HG02623 (cell line): ENCODE results near the gene PCSK5.

Experiments used
- ATAC-seq: cut with Tn5 transposase; IDR thresholded peaks from one replicate; pipeline ENCODE4 v1.9.1; 2021; ENCODE audit warnings: moderate library complexity; ENCODE audit not compliant: unreplicated experiment

Gene PCSK5

DNA sequence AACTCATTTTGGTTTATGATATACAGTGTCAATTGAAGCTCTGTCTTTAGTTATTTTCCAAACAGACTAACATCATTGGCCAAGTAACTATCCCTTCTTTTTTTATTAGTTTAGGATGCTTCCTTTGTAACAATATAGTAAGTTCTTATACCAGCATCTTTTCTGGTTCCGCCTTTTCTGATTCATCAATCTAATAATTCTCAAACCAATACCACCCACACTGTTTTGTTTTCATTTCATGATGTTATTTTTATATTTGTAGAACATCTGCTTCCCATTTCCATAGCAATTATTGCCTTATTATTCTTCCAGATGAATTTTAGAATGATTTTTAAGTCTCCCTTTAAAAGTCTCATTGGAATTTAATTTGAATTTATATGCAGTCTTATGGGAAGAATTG, 285.7 kb downstream of the PCSK5 start:
- no peak for ATAC-seq

DNA sequence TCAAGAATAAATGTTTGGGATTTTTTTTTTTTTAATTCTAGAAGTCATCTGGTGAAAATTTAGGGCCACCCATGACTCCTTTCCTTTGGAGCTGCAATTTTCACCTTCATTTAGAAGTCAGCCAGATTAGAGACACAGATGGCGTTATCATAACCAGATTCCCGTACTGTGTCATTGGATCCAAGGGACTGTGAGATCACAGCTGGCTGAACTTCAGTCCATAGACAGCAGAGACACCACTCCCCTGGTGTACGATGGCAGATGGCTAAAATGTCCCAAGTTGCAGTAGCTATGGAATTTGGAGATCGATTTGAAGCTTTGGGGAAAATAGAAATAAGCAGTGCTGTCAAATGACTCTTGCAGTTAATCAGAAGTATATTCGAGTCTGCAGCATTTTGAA, 287.5 kb downstream of the PCSK5 start:
- no peak for ATAC-seq

DNA sequence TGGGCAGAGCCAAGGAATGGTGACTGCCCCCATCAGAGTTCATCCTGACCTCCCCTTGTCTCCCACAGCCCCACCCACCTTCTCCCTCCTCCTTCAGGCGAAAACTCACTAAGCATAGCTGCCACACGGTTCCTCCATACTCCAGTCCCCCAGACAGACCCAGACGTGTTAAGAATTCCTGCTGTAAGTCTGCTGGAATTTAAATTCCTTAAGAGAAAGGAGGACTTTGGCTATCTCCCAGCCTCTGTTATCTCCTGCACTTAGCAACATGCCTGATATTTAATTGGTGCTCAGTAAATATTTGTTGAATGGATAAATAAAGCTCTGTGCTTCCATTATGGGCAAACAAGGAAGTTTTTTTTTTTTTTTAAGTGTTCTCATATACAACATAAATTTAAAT, 290.1 kb downstream of the PCSK5 start:
- ATAC-seq, result no peak

- no peak for ATAC-seq
Measured at GRCh38 chr9:76181020-76181641, 290.7 kb downstream of the PCSK5 start.

GRCh38 chr9:76181781-76182180, 291.3 kb downstream of the PCSK5 start:
- no peak for ATAC-seq

DNA sequence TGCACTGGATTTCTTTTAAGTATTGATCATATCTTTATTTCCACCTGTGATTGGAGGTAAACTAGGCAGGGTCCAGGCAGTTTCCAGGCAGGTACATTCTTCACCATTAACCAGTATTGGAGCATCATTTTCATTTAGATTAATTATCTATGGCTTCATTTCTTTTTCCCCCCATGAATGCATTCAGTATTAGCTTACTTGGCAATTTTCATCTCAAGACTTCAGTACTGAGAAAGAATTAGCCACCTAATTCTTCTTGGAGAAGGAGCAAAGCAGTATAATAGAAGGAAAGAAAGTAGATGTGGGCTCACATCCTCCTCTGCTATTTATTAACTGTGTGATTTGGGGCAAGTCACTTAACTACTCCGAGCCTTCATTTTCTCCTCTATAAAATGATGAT, 295.0 kb downstream of the PCSK5 start:
- no peak for ATAC-seq

DNA sequence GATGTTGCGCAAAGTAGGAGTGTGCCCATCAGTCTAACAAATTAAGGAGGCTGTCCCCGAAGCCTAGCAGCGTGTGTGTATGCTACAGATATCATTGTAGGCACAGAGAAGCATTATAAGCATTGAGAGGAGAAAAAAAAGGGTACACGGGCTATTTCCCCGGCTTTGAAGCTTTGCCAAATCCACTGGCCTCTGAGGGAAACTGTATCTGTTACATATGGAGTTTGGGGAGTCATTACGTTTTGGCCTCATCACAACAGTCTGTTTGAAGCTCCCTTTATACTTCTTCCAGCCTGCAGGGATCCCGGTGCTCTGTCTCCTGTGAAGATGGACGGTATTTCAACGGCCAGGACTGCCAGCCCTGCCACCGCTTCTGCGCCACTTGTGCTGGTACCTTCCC, 297.8 kb downstream of the PCSK5 start:
- no peak for ATAC-seq

DNA sequence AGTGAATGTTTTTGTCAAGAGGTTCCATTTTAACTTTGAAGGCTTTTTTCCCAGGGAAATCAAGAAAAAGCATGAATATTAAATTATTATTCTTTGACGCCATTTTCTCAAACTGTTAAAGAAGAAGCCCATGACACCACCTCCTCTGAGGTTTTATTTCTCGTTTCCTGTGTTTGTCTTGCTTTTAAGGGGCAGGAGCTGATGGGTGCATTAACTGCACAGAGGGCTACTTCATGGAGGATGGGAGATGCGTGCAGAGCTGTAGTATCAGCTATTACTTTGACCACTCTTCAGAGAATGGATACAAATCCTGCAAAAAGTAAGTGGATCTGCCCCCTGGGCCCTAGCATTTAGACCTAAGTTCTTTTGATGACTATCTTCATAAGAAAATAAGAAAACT, 298.4 kb downstream of the PCSK5 start:
- ATAC-seq, result no peak

GRCh38 chr9:76191493-76191892, 301.0 kb downstream of the PCSK5 start:
- ATAC-seq, result no peak

DNA sequence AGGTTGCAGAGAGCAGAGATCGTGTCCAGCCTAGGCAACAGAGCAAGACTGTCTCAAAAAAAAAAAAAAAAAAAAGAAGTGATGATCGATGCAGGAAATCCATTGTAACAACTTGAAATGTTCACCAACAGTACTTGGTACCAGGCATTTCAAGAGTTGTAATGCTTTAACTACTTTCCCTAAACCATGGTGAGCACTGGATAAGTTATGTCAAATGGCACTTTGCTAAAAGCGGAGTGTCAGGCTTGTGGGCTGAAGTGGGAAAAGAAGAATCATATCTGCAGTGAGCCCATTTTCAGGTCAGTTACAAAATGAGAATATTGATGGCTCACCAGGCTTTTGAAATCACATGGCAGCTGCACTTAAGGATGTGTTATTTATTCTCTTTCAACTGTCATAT, 301.5 kb downstream of the PCSK5 start:
- no peak for ATAC-seq

- ATAC-seq, result no peak
Measured at GRCh38 chr9:76194896-76195295, 304.4 kb downstream of the PCSK5 start.

GRCh38 chr9:76198336-76198735, 307.9 kb downstream of the PCSK5 start:
- ATAC-seq, result no peak

GRCh38 chr9:76200315-76200714, 309.8 kb downstream of the PCSK5 start:
- ATAC-seq, result no peak

DNA sequence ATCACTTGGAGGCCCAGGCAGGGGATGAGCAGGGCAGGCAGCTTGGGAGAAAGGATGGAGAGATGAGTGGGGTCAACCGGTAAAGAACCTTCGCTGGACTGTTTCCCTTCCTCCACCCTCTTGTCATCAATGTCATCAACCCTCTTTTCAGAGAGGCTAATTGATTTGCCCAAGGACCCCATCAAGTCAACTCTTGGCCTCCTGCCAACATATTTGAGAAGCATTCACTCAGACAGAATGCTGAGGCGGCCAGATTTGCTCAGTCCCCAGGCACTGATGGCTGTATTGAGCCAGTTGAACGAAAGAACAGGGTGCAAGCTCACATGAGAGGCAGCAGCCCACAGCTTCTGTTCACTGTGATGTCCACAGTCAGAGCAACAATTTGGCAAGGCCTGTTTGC, 310.3 kb downstream of the PCSK5 start:
- no peak for ATAC-seq

DNA sequence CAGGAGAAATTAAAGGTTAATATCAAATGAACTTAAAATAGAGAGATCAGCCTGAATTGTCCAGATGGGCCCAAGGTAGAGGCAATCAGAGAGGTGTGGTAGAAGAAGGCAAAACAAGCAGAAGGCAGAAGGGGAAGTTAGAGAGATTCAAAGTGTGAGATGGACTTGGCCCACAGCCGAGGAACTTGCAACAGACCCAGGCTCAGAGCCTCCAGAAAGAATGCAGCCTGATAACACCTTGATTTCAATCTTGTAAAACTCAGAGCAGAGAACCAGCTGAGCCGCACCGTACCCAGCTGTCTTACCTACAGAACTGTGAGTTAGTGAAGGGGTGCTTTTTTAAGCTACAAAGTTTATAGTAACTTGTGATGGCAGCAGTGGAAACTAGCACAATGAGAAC, 312.9 kb downstream of the PCSK5 start:
- ATAC-seq, result no peak

GRCh38 chr9:76206821-76207220, 316.3 kb downstream of the PCSK5 start:
- ATAC-seq, result no peak

- ATAC-seq, result no peak
Measured at GRCh38 chr9:76213751-76214150, 323.3 kb downstream of the PCSK5 start.

DNA sequence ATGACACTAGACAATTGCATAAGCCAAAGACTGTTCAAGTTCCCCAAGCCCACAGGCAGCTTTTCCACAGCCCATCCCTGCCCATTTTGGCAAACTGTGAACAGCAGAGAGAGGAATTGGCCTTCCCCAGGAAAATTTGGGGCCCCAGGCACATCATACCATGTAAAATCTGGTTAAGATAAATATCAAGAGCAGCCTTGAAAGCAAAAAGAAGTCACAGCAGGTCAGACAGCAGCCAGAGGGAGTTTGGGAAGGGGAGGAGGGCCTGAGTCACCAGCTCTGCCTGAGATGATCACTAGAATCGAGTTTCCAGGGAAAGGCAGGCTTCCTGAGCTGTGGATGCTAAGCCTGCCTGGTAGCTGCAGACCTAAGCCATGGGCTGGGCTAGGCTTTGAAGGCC, 324.6 kb downstream of the PCSK5 start:
- no peak for ATAC-seq

GRCh38 chr9:76216161-76216649, 325.7 kb downstream of the PCSK5 start:
- no peak for ATAC-seq

DNA sequence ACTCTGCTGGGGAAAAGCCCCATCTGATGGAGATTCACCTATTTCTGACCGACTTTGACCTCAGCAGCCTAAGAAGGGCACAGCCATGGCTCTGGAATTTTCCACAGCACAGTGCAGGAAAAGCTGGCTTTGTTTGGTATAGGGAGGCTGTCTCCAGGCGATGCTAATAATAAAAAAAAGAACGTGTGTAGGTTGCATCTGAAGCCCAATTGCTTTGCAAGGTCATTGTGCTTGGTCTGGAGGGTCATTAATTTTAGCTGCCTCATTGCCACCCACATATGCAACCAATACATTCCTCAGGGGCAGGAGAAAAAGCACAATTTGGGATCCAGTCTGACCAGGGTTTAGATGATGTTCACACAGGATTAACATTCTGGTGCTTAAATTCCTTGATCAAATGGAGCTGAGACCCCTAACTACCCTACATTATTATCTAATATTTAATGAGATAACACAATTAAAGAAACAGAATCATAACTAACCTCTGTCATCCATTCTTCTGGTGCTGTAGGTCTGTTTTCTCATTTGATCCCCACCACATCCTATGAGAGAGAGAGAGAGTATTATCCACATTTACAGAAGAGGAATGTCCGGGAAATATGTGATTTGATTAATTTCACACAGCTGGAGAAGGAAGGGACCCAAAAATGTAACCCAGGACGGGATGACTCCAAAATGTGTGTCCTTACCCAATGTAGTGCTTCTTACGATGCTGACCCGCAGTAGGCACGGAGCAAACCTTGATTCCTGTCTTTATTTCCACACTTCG, 327.8 kb downstream of the PCSK5 start:
- ATAC-seq, result no peak

- ATAC-seq, result no peak
Measured at GRCh38 chr9:76218886-76219445, 328.5 kb downstream of the PCSK5 start.

DNA sequence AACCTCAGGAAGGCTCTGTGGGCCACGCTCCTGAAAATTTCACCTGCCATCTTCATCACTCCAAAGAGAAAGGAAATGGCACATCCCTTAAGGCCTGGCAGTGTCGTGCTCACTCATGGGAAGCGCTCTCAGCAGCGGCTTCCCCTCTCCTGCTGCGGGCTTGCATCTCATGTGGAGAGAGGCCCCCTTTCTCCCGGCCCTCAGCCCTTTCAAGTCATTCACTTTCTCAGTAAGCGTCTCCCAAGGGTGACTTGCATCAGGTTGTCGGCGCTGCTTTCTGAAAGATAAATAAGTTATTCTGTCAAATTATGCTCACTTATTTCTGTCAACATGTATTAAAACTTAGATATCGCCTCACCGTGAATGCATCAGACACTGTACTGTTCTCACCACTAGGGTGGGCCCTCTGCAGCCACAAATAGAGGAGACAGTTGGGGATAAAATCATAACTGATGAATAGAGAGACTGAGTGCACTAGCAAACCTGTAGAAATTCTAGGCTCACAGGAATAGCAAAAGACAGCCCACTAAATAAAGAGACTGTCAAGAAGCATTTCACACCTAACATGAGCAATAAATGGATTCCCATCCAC, 329.2 kb downstream of the PCSK5 start:
- no peak for ATAC-seq
